ENCODE measurements around the gene CPA1. TPM values are rescaled to one million over a fixed set of nuclear protein-coding genes. Genes with fewer than 3 reads are reported as not detected.

CPA1 gene
- total RNA-seq, 1 experiment from 2014 or later, result 0.34 TPM

DNA sequence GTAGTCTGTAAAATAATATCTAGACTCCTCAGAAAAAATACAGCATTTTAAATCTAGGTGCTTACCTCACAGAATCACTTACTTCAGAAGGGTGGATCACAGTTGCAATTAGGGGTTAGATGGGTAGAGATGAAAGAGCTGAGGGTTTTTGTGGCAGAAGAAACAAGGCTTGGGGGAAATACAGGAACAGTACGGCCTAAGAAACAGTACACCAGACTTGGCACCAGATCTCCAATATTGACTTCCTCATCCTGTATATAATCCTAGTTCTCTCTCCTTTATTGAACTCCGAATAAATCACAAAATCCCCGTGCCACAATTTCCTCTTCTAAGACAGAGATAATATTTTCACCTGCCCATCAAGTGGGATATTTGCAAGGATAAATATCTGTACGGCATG, 46.3 kb downstream of the CPA1 start:
- DNase-seq (ENCODE audit: low spot score), result no peak

DNA sequence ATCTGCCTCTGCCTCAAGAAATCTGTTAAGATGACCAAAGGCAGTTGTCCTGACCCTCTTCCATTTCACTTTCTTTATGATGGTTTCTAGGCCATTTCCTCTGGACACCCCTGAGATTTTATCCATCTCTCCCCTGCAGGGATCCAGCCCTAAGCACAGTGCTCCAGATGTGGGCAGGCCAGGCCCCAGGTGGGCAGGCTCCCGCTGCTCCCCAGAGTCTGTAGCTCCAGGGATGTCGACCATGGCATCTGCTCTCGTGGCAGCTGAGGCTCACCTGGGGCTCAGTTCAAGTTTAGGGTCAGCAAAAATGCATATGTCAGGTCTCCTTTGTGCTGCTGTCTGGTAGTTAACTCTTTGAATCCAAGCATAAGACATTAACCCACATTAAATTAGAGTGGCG, 48.7 kb downstream of the CPA1 start:
- no peak for DNase-seq (ENCODE audit: low spot score)

DNA sequence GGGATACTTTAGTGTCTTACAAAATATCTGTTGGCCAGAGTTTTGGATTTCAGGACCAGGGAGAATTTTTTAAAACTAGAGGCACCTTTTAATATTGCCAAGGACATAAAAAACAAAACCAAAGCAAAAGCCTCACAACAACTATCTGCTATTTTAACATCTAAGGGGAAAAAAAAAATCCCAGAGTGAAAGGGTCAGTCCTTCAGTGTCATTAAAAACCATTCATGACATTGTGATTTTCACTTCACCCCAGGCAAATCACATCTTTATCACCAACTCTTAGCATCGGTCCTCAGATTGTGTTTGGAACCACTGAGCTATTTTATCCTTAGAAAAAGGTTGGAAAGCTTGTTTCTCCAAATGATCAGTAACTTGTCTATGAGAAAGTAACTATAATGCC, 49.8 kb downstream of the CPA1 start:
- DNase-seq (ENCODE audit: low spot score), result no peak

DNA sequence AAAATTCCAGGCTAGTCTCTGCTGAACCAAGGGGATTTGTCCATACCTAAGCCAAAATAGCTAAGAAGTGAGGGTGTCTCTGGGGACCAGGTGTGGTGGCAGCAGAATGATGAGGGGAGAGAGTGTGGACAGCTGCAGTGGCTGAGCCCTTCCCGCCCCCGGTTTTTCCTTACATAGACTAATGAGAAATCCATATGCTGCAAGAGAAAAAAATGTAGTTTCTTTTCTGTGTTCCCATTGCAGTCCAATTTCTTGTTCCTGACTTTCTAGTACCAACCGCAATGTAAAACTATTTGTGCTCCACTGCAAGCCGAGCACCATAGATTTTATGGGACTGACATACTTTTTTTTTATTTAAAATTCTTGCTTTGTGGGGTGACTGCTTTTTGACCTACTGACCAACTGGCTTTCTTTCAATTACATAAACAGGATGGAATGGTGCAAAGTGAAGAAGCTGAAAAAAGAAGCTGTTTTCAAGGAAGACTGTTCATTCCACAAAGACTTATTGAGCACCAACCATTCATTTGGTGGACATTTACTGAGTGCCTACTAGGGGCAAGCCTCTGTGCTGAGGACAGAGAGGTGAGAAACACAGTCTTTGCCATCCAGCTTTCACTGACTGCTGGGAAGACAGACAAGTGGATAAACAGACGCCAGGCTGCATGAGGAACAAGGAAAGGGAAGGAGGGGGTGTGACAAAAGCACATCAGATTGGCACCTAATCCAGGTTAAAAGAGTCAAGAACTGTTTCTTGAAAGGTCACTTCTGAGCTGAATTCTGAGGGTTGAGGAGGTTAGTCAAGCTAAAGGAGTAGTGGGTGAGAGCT, 50.8 kb downstream of the CPA1 start:
- no peak for DNase-seq (ENCODE audit: low spot score)

DNA sequence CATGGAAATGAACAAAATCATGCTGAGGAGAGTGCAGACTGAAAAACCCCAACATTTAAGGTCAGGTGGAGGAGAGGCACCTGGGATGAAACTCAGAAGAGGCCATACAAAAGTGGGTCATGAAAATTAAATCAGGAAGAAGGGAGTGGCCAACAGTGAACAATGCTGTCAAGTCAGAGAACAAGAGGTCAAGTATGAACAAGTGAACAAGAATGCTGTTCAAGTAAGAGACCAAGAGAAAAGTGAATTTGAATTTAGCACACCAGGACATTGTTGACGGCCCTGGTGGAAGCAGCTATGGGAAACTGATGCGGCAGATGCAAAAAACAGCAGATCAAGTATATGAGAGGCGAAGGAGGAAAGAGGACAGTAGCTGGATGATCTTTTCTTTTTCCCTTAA, 52.6 kb downstream of the CPA1 start:
- no peak for DNase-seq (ENCODE audit: low spot score)

DNA sequence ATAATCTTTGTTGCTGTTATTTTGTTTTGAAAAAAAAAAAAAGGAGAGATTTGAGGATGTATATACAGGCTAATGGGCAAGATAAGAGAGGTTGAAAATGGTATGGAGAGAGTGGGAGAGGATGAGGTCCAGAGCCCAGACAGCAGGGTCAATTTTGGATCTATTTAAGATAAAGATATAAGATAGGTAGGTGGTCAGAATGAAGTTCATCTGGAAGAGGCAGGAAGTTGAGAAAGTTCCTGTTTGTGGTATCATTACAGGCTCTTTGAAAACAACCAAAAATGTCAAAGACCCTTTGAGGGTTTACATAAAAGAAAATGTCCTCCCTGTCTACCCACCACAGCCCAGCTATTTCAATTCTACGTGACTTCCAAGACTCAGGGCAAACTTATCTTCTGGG, 53.0 kb downstream of the CPA1 start:
- no peak for DNase-seq (ENCODE audit: low spot score)

DNA sequence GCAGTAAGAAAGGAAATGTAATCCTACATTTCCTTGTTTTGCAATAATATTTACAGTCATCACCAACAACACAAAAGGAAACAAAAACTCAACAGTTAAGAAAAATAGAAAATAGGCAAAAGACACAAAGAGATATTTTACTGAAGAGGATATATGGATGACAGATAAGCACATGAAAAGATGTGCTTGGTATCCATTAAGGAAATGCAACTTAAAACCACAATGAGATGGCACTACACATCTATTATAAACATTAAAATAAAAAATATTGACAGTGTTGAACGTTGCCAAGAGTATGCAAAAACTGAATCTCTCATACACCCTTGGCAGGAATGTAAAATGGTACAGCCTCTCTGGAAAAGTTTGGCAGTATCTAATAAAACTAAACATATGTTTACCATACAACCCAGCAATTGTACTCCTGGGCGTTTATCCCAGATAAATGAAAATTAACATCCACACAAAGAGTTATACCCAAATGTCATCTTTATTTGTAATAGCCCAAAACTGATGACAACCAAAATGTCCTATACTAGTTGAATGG, 55.1 kb downstream of the CPA1 start:
- no peak for DNase-seq (ENCODE audit: low spot score)

DNA sequence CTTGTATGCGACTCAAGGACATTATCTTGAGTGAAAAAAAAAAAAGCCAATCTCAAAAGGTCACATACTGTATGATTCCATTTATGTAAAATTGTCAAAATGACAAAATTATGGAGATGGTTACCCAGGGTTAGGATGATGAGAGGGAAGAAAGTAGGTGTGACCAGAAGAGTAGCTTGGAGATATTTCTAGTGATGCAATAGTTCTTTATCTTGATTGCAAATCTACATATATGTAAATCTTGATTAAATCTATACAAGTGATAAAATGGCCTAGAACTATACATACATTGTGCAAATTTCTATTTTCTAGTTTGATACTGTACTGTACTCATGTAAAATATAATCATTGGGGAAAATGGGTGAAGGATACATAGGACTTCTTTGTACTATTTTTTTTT, 56.0 kb downstream of the CPA1 start:
- DNase-seq (ENCODE audit: low spot score), result no peak

Other genes with a start within 250 kb of the CPA1 start
- 12.7 and 14.9 TPM in 2 replicates for gene TMEM209, start 175.1 kb upstream of the CPA1 start, total RNA-seq (2014; rRNA removed; shearing (Covaris generic))
- not detected in 2 replicates for gene SSMEM1, start 172.6 kb upstream of the CPA1 start, total RNA-seq (2014; rRNA removed; shearing (Covaris generic))
- not detected in 2 replicates for gene CPA2, start 113.6 kb upstream of the CPA1 start, total RNA-seq (2014; rRNA removed; shearing (Covaris generic))
- 387 and 495 TPM in 2 replicates for gene CPA4, start 87.3 kb upstream of the CPA1 start, total RNA-seq (2014; rRNA removed; shearing (Covaris generic))
- gene CPA5, start 35.7 kb upstream of the CPA1 start, total RNA-seq (2014; rRNA removed; shearing (Covaris generic)), result 0.28 and 1.0 TPM in 2 replicates
- 15.9 and 21.3 TPM in 2 replicates for gene CEP41, start 60.5 kb downstream of the CPA1 start, total RNA-seq (2014; rRNA removed; shearing (Covaris generic))
- gene MEST, start 111.6 kb downstream of the CPA1 start, total RNA-seq (2014; rRNA removed; shearing (Covaris generic)), result not detected in 2 replicates